ENCODE results near the gene RHOBTB1. TPM values are rescaled to one million over a fixed set of nuclear protein-coding genes. Genes with fewer than 3 reads are reported as not detected.

Gene RHOBTB1
- polyA plus RNA-seq, 1 experiment = 17.3 TPM

GRCh38 chr10:60960031-60960430 lies 16.0 kb upstream of the RHOBTB1 start:
- ChIA-PET CTCF (interaction anchor here (1.1 to 3.7 kb wide), 3 partner anchors 140 to 201 kb away, joined by 3 to 19 read pairs (median 5); no protein-coding TSS in a partner anchor), POLR2A (no interaction called here)

GRCh38 chr10:60958892-60959601 lies 15.1 kb upstream of the RHOBTB1 start:
- H3K4me3 ChIP-seq (ENCODE audit: low read depth, low read length) = no peak overlapping the region
- no peaks in the 10 kb centered on the region for H3K27me3 ChIP-seq (ENCODE audit: control insufficient read depth, insufficient read depth, low read length)
- TF ChIP-seq CTCF (IDR thresholded peaks at IDR 0.05; ENCODE audit: insufficient read depth, low read depth, low read length) = no peak
- ChIA-PET CTCF (interaction anchor here (1.1 kb wide), 1 partner anchor 202 kb away, joined by 3 read pairs; no protein-coding TSS in a partner anchor), POLR2A (no interaction called here)
- no peaks in the 10 kb centered on the region for H3K36me3 ChIP-seq (ENCODE audit: control insufficient read depth, insufficient read depth, low read length)
- DNase-seq (ENCODE audit: low read depth) = no peak

More at GRCh38 chr10:60960031-60960430, 16.0 kb upstream of the RHOBTB1 start:
- no peak for DNase-seq (ENCODE audit: low read depth)
- Histone ChIP-seq H3K4me3 (ENCODE audit: low read depth, low read length) (no peak overlapping the region), H3K36me3 (ENCODE audit: control insufficient read depth, insufficient read depth, low read length) (no peaks in the 10 kb centered on the region), H3K27me3 (ENCODE audit: control insufficient read depth, insufficient read depth, low read length) (no peaks in the 10 kb centered on the region)
- TF ChIP-seq CTCF (IDR thresholded peaks at IDR 0.05; ENCODE audit: insufficient read depth, low read depth, low read length) = no peak

GRCh38 chr10:60957667-60958221 lies 13.8 kb upstream of the RHOBTB1 start:
- ChIA-PET CTCF (no interaction called here), POLR2A (no interaction called here)
- no peaks in the 10 kb centered on the region for H3K27me3 ChIP-seq (ENCODE audit: control insufficient read depth, insufficient read depth, low read length)
- H3K4me3 ChIP-seq (ENCODE audit: low read depth, low read length) = no peak overlapping the region
- TF ChIP-seq CTCF (IDR thresholded peaks at IDR 0.05; ENCODE audit: insufficient read depth, low read depth, low read length) = no peak
- no peak for DNase-seq (ENCODE audit: low read depth)
- H3K36me3 ChIP-seq (ENCODE audit: control insufficient read depth, insufficient read depth, low read length) = no peaks in the 10 kb centered on the region

- Histone ChIP-seq H3K36me3 (ENCODE audit: control insufficient read depth, insufficient read depth, low read length) (no peaks in the 10 kb centered on the region), H3K4me3 (ENCODE audit: low read depth, low read length) (no peak overlapping the region), H3K27me3 (ENCODE audit: control insufficient read depth, insufficient read depth, low read length) (no peaks in the 10 kb centered on the region)
- ChIA-PET POLR2A (no interaction called here), CTCF (no interaction called here)
- DNase-seq (ENCODE audit: low read depth) = no peak
- no peak for TF ChIP-seq CTCF (IDR thresholded peaks at IDR 0.05; ENCODE audit: insufficient read depth, low read depth, low read length)
Measured at GRCh38 chr10:60955957-60956425, 12.0 kb upstream of the RHOBTB1 start.

- CTCF ChIA-PET = no interaction called here
- DNase-seq (ENCODE audit: low read depth) = no peak
Measured at GRCh38 chr10:60955316-60955715, 11.3 kb upstream of the RHOBTB1 start.

More at GRCh38 chr10:60955316-60955715, 11.3 kb upstream of the RHOBTB1 start:
- Histone ChIP-seq H3K36me3 (ENCODE audit: control insufficient read depth, insufficient read depth, low read length) (no peaks in the 10 kb centered on the region), H3K4me3 (ENCODE audit: low read depth, low read length) (no peak overlapping the region), H3K27me3 (ENCODE audit: control insufficient read depth, insufficient read depth, low read length) (no peaks in the 10 kb centered on the region)
- no peak for TF ChIP-seq CTCF (IDR thresholded peaks at IDR 0.05; ENCODE audit: insufficient read depth, low read depth, low read length)
- POLR2A ChIA-PET = no interaction called here

Data from BJ (cell line).